Activated CD4-positive, alpha-beta memory T cell treated with anti-CD3 and anti-CD28 coated beads for 36 hours (primary cell): ENCODE measurements around the gene MCF2L. TPM values are rescaled to one million over a fixed set of nuclear protein-coding genes. Genes with fewer than 3 reads are reported as not detected.

Experiments used
- CTCF ChIA-PET: fragments of 350-600 bp; sonication (Branson Sonifier 250); formaldehyde crosslinking; loops from one replicate; lab custom pipeline; 2021; ENCODE audit warnings: antibody characterized with exemption, inconsistent platforms; lab: Charles Lee
- POLR2A ChIA-PET: fragments of 350-600 bp; sonication (Branson Sonifier 250); formaldehyde crosslinking; loops from one replicate; lab custom pipeline; 2021; ENCODE audit warnings: antibody characterized with exemption; lab: Charles Lee
- DNase-seq: peaks from one replicate; pipeline ENCODE4 v3.0.0-alpha.2; 2020
- H3K27ac Mint-ChIP-seq: one replicate; pipeline ENCODE4 v1.8.0; 2021; ENCODE audit warnings: mixed read lengths
- H3K27me3 Mint-ChIP-seq: one replicate; pipeline ENCODE4 v1.8.0; 2021; ENCODE audit warnings: mixed read lengths
- H3K36me3 Mint-ChIP-seq: one replicate; pipeline ENCODE4 v1.8.0; 2021; ENCODE audit warnings: mixed read lengths
- H3K4me1 Mint-ChIP-seq: one replicate; pipeline ENCODE4 v1.8.0; 2021; ENCODE audit warnings: low read depth, mixed read lengths
- H3K4me3 Mint-ChIP-seq: one replicate; pipeline ENCODE4 v1.8.0; 2021; ENCODE audit warnings: mild to moderate bottlenecking, mixed read lengths
- H3K9me3 Mint-ChIP-seq: one replicate; pipeline ENCODE4 v1.8.0; 2021; ENCODE audit warnings: mixed read lengths
- intact Hi-C: fragments of 100-400 bp; cut with micrococcal nuclease; formaldehyde crosslinking; loops from one replicate; pipeline ENCODE4 v1.15.1; 2023
- total RNA-seq, 2 experiments: library from RNA; stranded (reverse); gene quantifications; one replicate each; pipeline ENCODE4 v1.2.3, GENCODE V29; 2021

MCF2L gene
- total RNA-seq, 2 experiments from 2014 or later = 7.1 to 8.0 TPM

GRCh38 chr13:112970552-112971287 lies 1.7 kb downstream of the MCF2L start:
- H3K9me3 Mint-ChIP-seq = no peaks in the 10 kb centered on the region
- no peaks in the 10 kb centered on the region for H3K36me3 Mint-ChIP-seq
- H3K4me1 Mint-ChIP-seq = peaks cover 18% of the 10 kb centered on the region
- no peak overlapping the region for H3K27ac Mint-ChIP-seq
- CTCF ChIA-PET = interaction anchor here (1.2 to 2.2 kb wide), 2 partner anchors 20 to 59 kb away, joined by 3 to 5 read pairs; no protein-coding TSS in a partner anchor
- POLR2A ChIA-PET = interaction anchor here (1.2 kb wide), 1 partner anchor 239 kb away, joined by 3 read pairs; the partner anchor contains the start of gene CUL4A
- intact Hi-C loops = no loop called here
- no peak for DNase-seq
- H3K4me3 Mint-ChIP-seq = no peak overlapping the region
- H3K27me3 Mint-ChIP-seq = no peaks in the 10 kb centered on the region

GRCh38 chr13:112971288-112971643 lies 2.3 kb downstream of the MCF2L start:
- intact Hi-C loops = no loop called here
- Mint-ChIP-seq H3K4me3 (no peak overlapping the region), H3K9me3 (no peaks in the 10 kb centered on the region), H3K27me3 (no peaks in the 10 kb centered on the region), H3K36me3 (no peaks in the 10 kb centered on the region), H3K4me1 (peaks cover 18% of the 10 kb centered on the region), H3K27ac (no peak overlapping the region)
- POLR2A ChIA-PET = no interaction called here
- CTCF ChIA-PET = no interaction called here
- DNase-seq = no peak

GRCh38 chr13:112972258-112972657 lies 3.2 kb downstream of the MCF2L start:
- POLR2A ChIA-PET = no interaction called here
- no peak for DNase-seq
- no peak overlapping the region for H3K27ac Mint-ChIP-seq
- CTCF ChIA-PET = no interaction called here
- no peak overlapping the region for H3K4me3 Mint-ChIP-seq
- no peaks in the 10 kb centered on the region for H3K9me3 Mint-ChIP-seq
- intact Hi-C loops = no loop called here
- no peaks in the 10 kb centered on the region for H3K36me3 Mint-ChIP-seq
- H3K4me1 Mint-ChIP-seq = peaks cover 18% of the 10 kb centered on the region
- H3K27me3 Mint-ChIP-seq = no peaks in the 10 kb centered on the region

- Mint-ChIP-seq H3K9me3 (no peaks in the 10 kb centered on the region), H3K27me3 (no peaks in the 10 kb centered on the region), H3K4me1 (peaks cover 18% of the 10 kb centered on the region), H3K36me3 (peaks cover 1% of the 10 kb centered on the region), H3K4me3 (no peak overlapping the region), H3K27ac (no peak overlapping the region)
- no peak for DNase-seq
- intact Hi-C loops = no loop called here
- CTCF ChIA-PET = no interaction called here
- POLR2A ChIA-PET = no interaction called here
Observed at GRCh38 chr13:112972867-112973576, 4.0 kb downstream of the MCF2L start.

GRCh38 chr13:112973577-112973951 lies 4.5 kb downstream of the MCF2L start:
- Mint-ChIP-seq H3K27ac (no peak overlapping the region), H3K4me3 (no peak overlapping the region), H3K9me3 (no peaks in the 10 kb centered on the region), H3K36me3 (peaks cover 1% of the 10 kb centered on the region), H3K4me1 (peaks cover 15% of the 10 kb centered on the region), H3K27me3 (no peaks in the 10 kb centered on the region)
- ChIA-PET POLR2A (no interaction called here), CTCF (no interaction called here)
- intact Hi-C loops = no loop called here
- no peak for DNase-seq

GRCh38 chr13:112974125-112974524 lies 5.1 kb downstream of the MCF2L start:
- ChIA-PET CTCF (no interaction called here), POLR2A (no interaction called here)
- no peaks in the 10 kb centered on the region for H3K9me3 Mint-ChIP-seq
- H3K27ac Mint-ChIP-seq = no peak overlapping the region
- intact Hi-C loops = no loop called here
- peaks cover 15% of the 10 kb centered on the region for H3K4me1 Mint-ChIP-seq
- no peak for DNase-seq
- no peak overlapping the region for H3K4me3 Mint-ChIP-seq
- peaks cover 1% of the 10 kb centered on the region for H3K36me3 Mint-ChIP-seq
- H3K27me3 Mint-ChIP-seq = no peaks in the 10 kb centered on the region

- Mint-ChIP-seq H3K36me3 (peaks cover 1% of the 10 kb centered on the region), H3K27ac (no peak overlapping the region), H3K4me1 (peaks cover 11% of the 10 kb centered on the region), H3K27me3 (no peaks in the 10 kb centered on the region), H3K9me3 (no peaks in the 10 kb centered on the region), H3K4me3 (no peak overlapping the region)
- intact Hi-C loops = no loop called here
- no peak for DNase-seq
- CTCF ChIA-PET = no interaction called here
- POLR2A ChIA-PET = no interaction called here
Observed at GRCh38 chr13:112974671-112975070, 5.7 kb downstream of the MCF2L start.

GRCh38 chr13:112975401-112975939 lies 6.5 kb downstream of the MCF2L start:
- DNase-seq = no peak
- Mint-ChIP-seq H3K36me3 (peaks cover 1% of the 10 kb centered on the region), H3K27ac (no peak overlapping the region), H3K4me1 (peaks cover 3% of the 10 kb centered on the region), H3K27me3 (no peaks in the 10 kb centered on the region), H3K9me3 (no peaks in the 10 kb centered on the region), H3K4me3 (no peak overlapping the region)
- intact Hi-C loops = no loop called here
- POLR2A ChIA-PET = no interaction called here
- CTCF ChIA-PET = no interaction called here

GRCh38 chr13:112976526-112976925 lies 7.5 kb downstream of the MCF2L start:
- CTCF ChIA-PET = interaction anchor here (1.0 kb wide), 1 partner anchor 53 kb away, joined by 4 read pairs; no protein-coding TSS in a partner anchor
- Mint-ChIP-seq H3K9me3 (no peaks in the 10 kb centered on the region), H3K4me3 (no peak overlapping the region), H3K36me3 (peaks cover 1% of the 10 kb centered on the region), H3K27ac (no peak overlapping the region), H3K4me1 (no peaks in the 10 kb centered on the region), H3K27me3 (no peaks in the 10 kb centered on the region)
- no peak for DNase-seq
- POLR2A ChIA-PET = no interaction called here
- intact Hi-C loops = no loop called here

- ChIA-PET CTCF (interaction anchor here (1.0 kb wide), 1 partner anchor 52 kb away, joined by 4 read pairs; no protein-coding TSS in a partner anchor), POLR2A (no interaction called here)
- Mint-ChIP-seq H3K27me3 (no peaks in the 10 kb centered on the region), H3K27ac (no peak overlapping the region), H3K9me3 (no peaks in the 10 kb centered on the region), H3K4me3 (no peak overlapping the region), H3K4me1 (no peaks in the 10 kb centered on the region), H3K36me3 (peaks cover 1% of the 10 kb centered on the region)
- intact Hi-C loops = no loop called here
- no peak for DNase-seq
Observed at GRCh38 chr13:112977091-112977490, 8.1 kb downstream of the MCF2L start.

- peaks cover 1% of the 10 kb centered on the region for H3K36me3 Mint-ChIP-seq
- H3K27me3 Mint-ChIP-seq = no peaks in the 10 kb centered on the region
- intact Hi-C loops = no loop called here
- H3K27ac Mint-ChIP-seq = no peak overlapping the region
- no peaks in the 10 kb centered on the region for H3K9me3 Mint-ChIP-seq
- CTCF ChIA-PET = interaction anchor here (1.0 kb wide), 1 partner anchor 52 kb away, joined by 4 read pairs; no protein-coding TSS in a partner anchor
- no peak overlapping the region for H3K4me3 Mint-ChIP-seq
- no peak for DNase-seq
- POLR2A ChIA-PET = no interaction called here
- no peaks in the 10 kb centered on the region for H3K4me1 Mint-ChIP-seq
Observed at GRCh38 chr13:112977525-112977924, 8.5 kb downstream of the MCF2L start.

- intact Hi-C loops = no loop called here
- Mint-ChIP-seq H3K9me3 (no peaks in the 10 kb centered on the region), H3K4me3 (no peak overlapping the region), H3K36me3 (peaks cover 1% of the 10 kb centered on the region), H3K27me3 (no peaks in the 10 kb centered on the region), H3K4me1 (no peaks in the 10 kb centered on the region), H3K27ac (no peak overlapping the region)
- no peak for DNase-seq
- ChIA-PET POLR2A (no interaction called here), CTCF (no interaction called here)
Observed at GRCh38 chr13:112978561-112979405, 9.8 kb downstream of the MCF2L start.
